ENCODE results near the gene BRIP1.

DNA sequence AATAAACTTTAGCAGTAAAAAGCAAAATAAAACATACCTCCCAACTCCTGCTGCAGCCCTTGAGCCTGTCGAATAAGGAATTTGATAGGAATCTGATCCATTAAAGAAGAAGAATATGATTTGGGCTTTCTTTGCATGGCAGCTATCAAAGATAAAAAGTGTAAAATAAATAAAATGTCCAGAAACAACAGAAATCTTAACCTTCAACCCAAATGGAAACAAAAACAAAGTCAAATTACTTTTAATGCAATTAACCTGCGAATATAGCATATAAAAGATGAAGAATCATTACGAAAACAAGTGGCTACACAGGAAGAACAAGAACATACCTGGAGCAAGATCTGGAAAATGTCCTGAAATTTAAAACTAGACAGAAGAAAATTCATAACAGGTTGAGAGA is 21.5 kb upstream of the BRIP1 start:
- TF ChIP-seq, protein P1, sequence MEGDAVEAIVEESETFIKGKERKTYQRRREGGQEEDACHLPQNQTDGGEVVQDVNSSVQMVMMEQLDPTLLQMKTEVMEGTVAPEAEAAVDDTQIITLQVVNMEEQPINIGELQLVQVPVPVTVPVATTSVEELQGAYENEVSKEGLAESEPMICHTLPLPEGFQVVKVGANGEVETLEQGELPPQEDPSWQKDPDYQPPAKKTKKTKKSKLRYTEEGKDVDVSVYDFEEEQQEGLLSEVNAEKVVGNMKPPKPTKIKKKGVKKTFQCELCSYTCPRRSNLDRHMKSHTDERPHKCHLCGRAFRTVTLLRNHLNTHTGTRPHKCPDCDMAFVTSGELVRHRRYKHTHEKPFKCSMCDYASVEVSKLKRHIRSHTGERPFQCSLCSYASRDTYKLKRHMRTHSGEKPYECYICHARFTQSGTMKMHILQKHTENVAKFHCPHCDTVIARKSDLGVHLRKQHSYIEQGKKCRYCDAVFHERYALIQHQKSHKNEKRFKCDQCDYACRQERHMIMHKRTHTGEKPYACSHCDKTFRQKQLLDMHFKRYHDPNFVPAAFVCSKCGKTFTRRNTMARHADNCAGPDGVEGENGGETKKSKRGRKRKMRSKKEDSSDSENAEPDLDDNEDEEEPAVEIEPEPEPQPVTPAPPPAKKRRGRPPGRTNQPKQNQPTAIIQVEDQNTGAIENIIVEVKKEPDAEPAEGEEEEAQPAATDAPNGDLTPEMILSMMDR (IDR thresholded peaks at IDR 0.05): no peak
- TF ChIP-seq EZH2phosphoT487 (IDR thresholded peaks at IDR 0.05): no peak
- TF ChIP-seq EZH2 (IDR thresholded peaks at IDR 0.05): no peak
